Right ventricle myocardium superior (tissue), 1 donor: ENCODE results near the gene IL2RG. TPM values are rescaled to one million over a fixed set of nuclear protein-coding genes. Genes with fewer than 3 reads are reported as not detected.

ENCODE experiments used
- ATAC-seq: fragments of 200-7000 bp; cut with Tn5 transposase; one replicate; pipeline ENCODE4 v1.9.1; 2020; ENCODE audit warnings: mild to moderate bottlenecking; ENCODE audit not compliant: poor library complexity
- DNase-seq: peaks from one replicate; pipeline ENCODE4 v3.0.0-alpha.2; 2020
- intact Hi-C: fragments of 100-400 bp; cut with DNase I; formaldehyde crosslinking; loops from one replicate; pipeline ENCODE4 v1.11.2; 2022
- total RNA-seq: library from RNA; stranded (reverse); fragmentation: NEBNext Ultra II Directional; extraction: Animal tissue kit (Norgen Biotek cat#: 25700); gene quantifications from one replicate; pipeline ENCODE4 v1.2.1, GENCODE V29; 2021
- donor health status: DM: no; HTN: yes; CAD: no; lungs with severe emphysema.

IL2RG gene
- total RNA-seq, 1 donor from 2014 or later = 0.89 TPM

GRCh38 chrX:71085900-71086299, 25.5 kb downstream of the IL2RG start:
- intact Hi-C loops = no loop called here
- ATAC-seq = no peak
- no peak for DNase-seq

GRCh38 chrX:71082822-71083221, 28.6 kb downstream of the IL2RG start:
- intact Hi-C loops = no loop called here
- ATAC-seq (no peak), DNase-seq (no peak)

GRCh38 chrX:71082124-71082647, 29.2 kb downstream of the IL2RG start:
- DNase-seq (no peak), ATAC-seq (no peak)
- intact Hi-C loops = no loop called here

GRCh38 chrX:71081330-71082123, 29.9 kb downstream of the IL2RG start:
- ATAC-seq (no peak), DNase-seq (no peak)
- intact Hi-C loops = no loop called here

- DNase-seq (no peak), ATAC-seq (no peak)
- intact Hi-C loops = no loop called here
Observed at GRCh38 chrX:71070531-71070930, 40.8 kb downstream of the IL2RG start.

- DNase-seq (peak; percentile 94), ATAC-seq (peak; percentile 99)
- intact Hi-C loops = no loop called here
Observed at GRCh38 chrX:71068044-71068918, 43.1 kb downstream of the IL2RG start, which contains the start of gene SNX12. SNX12 (minus strand) TSS chrX:71068334; CDS start chrX:71068306, 28 bp downstream.

GRCh38 chrX:71067712-71068043, 43.7 kb downstream of the IL2RG start:
- DNase-seq (no peak), ATAC-seq (peak; percentile 3)
- intact Hi-C loops = no loop called here

GRCh38 chrX:71067089-71067488, 44.3 kb downstream of the IL2RG start:
- ATAC-seq (no peak), DNase-seq (no peak)
- intact Hi-C loops = no loop called here

- ATAC-seq = no peak
- intact Hi-C loops = no loop called here
- no peak for DNase-seq
Observed at GRCh38 chrX:71060127-71060526, 51.2 kb downstream of the IL2RG start.

GRCh38 chrX:71057848-71058530, 53.4 kb downstream of the IL2RG start:
- no peak for DNase-seq
- intact Hi-C loops = no loop called here

More at GRCh38 chrX:71057848-71058530, 53.4 kb downstream of the IL2RG start:
- ATAC-seq = no peak

Other genes with a start within 250 kb of the IL2RG start
- not detected for gene TEX11, start 202.9 kb downstream of the IL2RG start, total RNA-seq
- gene SLC7A3, start 180.5 kb downstream of the IL2RG start, total RNA-seq = not detected
- 45.0 TPM for gene SNX12, start 43.2 kb downstream of the IL2RG start, total RNA-seq
- gene FOXO4, start 15.7 kb downstream of the IL2RG start, total RNA-seq = 55.6 TPM
- not detected for gene CXorf65, start 4.8 kb downstream of the IL2RG start, total RNA-seq
- gene MED12, start 7.0 kb upstream of the IL2RG start, total RNA-seq = 18.3 TPM
- 0.38 TPM for gene NLGN3, start 33.3 kb upstream of the IL2RG start, total RNA-seq
- gene GJB1, start 111.6 kb upstream of the IL2RG start, total RNA-seq = not detected
- gene ZMYM3, start 142.6 kb upstream of the IL2RG start, total RNA-seq = 13.0 TPM
- 89.9 TPM for gene NONO, start 172.1 kb upstream of the IL2RG start, total RNA-seq
- gene ITGB1BP2, start 190.2 kb upstream of the IL2RG start, total RNA-seq = 104 TPM